Epithelial cell of proximal tubule (primary cell): ENCODE results near the gene HIVEP3. TPM values are rescaled to one million over a fixed set of nuclear protein-coding genes. Genes with fewer than 3 reads are reported as not detected.

ENCODE experiments used
- DNase-seq: peaks from one replicate; pipeline ENCODE4 v3.0.0-alpha.2; 2011; ENCODE audit warnings: low read depth
- H3K4me3 ChIP-seq: 2 replicates; pipeline ENCODE4 v1.5.1; 2011; ENCODE audit warnings: low read depth, mild to moderate bottlenecking, low read length
- total RNA-seq: library from RNA; depleted of rRNA; stranded (reverse); fragments of >200 nt; gene quantifications from 2 replicates; pipeline ENCODE4 v1.2.3, GENCODE V29; 2015
- TF ChIP-seq, protein P1 (sequence below): conservative IDR thresholded peaks from 2 replicates; pipeline ENCODE4 v1.5.1; 2012; ENCODE audit warnings: low read depth, mild to moderate bottlenecking, low read length

The HIVEP3 gene
- total RNA-seq, 1 donor from 2014 or later = 3.9 TPM

DNA sequence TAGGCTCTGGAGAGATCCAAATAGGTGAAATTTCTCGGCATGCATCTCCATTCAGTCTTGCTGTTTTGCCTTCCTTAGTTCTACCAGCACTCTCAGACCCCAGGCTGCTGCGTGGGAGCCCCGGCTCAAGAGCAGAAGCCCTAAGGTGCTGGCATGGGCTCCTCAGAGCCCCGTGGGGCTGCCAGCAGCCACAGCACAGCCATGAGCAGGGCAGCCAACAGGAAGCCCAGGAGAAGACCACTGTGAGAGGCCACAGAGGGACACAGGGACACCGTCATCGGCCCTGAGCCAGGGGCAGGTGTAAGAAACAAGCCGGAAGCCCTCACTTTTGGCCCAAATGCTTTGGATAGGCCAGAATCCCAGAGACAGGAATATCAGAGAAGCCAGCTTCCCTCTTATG is 66.6 kb downstream of the HIVEP3 start:
- TF ChIP-seq, protein P1, sequence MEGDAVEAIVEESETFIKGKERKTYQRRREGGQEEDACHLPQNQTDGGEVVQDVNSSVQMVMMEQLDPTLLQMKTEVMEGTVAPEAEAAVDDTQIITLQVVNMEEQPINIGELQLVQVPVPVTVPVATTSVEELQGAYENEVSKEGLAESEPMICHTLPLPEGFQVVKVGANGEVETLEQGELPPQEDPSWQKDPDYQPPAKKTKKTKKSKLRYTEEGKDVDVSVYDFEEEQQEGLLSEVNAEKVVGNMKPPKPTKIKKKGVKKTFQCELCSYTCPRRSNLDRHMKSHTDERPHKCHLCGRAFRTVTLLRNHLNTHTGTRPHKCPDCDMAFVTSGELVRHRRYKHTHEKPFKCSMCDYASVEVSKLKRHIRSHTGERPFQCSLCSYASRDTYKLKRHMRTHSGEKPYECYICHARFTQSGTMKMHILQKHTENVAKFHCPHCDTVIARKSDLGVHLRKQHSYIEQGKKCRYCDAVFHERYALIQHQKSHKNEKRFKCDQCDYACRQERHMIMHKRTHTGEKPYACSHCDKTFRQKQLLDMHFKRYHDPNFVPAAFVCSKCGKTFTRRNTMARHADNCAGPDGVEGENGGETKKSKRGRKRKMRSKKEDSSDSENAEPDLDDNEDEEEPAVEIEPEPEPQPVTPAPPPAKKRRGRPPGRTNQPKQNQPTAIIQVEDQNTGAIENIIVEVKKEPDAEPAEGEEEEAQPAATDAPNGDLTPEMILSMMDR = no peak
- DNase-seq = no peak
- H3K4me3 ChIP-seq = no peak overlapping the region

DNA sequence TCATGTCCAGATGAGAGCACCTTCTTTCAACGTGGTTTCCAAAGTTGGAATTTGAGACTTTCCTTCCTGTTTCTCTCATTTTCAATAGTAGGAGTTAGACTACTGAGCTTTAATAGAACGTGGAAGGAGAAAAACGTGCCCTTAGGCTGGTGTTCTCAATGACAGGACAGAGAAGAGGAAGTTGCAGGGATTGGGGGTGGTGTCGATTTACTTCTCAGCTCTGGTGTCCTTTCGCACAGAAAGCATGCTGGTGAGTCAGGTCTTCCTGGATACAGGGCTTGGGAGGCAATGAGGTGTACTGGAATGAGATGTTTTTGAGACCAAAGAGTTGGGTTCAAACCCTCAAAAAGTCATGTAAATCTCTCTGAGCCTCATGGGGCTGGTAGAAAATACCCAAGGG is 67.1 kb downstream of the HIVEP3 start:
- TF ChIP-seq, protein P1 = no peak
- no peak overlapping the region for H3K4me3 ChIP-seq
- peak; percentile 47 for DNase-seq

DNA sequence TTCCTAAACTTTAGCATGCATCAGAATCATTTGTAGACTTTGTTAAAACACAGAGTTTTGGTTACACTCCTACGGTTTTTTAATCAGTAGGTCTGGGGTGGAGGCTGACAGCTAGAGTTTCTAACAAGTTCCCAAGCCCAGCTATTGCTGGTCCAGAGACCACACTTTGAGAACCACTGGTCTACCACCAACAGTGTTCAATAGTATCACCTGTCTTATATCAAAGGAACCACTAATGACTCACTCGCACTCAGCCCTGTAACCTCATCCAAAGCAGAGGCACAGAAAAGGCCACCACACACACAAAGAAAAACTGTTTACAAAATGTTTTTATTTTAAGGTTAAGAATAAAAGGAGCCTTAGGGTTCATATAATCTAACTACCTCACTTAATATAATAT is 68.7 kb downstream of the HIVEP3 start:
- no peak for DNase-seq
- H3K4me3 ChIP-seq = no peak overlapping the region
- TF ChIP-seq, protein P1 = no peak

DNA sequence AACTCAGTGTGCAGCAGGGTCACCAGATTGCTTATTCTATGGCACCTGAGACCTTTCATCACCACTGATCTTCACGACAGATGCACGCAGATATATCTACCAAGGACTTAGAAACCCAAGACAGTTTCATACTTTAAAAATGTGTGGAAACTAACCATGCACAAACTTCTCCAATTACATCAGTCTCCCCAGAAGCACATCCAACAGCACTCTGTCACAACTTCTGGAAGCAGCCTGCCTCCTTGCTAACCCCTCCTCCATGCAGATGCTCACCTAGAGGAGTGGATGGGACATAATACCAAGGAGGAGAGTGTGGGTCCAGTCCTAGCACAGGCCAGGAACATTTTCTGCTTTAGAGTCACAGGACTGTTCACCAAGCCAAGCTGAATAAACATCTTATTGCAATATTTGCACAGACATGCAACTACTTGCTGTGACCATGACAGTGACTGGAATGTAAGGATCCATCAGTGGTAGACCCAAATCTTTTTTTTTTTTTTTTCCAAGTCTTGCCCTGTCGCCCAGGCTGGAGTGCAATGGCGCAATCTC is 69.4 kb downstream of the HIVEP3 start:
- DNase-seq = no peak
- H3K4me3 ChIP-seq = no peak overlapping the region
- TF ChIP-seq, protein P1 = no peak

DNA sequence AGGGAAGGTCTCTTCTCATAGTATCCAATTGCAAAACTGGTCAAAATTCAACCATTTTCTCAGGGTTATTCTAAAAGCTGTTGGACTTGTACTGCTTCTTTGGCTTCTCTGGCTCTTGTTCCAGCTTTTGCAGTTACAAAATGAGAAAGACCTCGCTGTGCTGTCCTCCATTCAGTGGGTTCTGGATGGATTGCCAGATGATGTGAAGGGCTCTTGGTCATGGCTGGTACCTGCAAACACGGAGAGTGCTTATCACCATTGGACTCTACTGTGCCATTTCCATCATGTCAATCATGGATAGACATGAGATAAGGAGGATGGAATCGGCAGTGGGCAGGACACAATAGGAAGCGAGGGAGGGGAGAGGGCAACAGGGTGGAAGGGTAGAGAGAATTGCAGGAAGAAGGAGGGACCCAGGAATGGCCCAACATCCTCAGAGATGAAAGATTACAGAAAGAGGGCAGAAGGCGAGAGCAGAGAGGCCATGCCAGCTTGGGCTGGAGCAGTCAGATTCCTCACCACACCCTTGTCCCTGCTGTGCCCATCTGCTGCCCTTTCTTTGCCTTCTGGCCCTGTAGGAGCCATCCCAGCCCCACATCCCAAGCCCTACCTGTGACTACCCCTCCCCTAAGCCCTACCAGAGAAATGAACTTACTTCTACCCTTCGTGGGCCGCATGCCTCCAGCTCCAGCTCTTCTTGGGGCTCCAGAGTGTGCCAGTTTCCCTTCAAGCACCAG is 70.3 kb downstream of the HIVEP3 start:
- DNase-seq = no peak
- H3K4me3 ChIP-seq = no peak overlapping the region
- TF ChIP-seq, protein P1 = no peak

DNA sequence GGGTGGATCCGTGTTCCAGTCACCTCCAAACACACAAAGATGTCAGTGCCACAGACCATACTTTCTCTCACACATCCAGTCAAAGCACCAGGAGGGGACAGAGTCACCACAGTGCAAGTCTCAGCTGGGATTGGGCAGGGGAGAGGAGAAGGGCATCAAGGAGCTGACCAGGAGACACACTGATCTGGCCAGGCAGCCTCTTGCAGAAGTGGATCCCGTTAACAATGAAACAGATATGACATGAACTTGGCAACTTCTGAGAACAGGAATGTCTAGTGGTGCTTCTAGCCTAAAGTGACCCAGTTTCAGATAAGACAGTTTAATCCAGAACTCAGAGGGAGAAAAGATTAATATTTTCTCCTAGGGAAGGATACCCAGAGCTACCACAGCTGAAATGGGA is 71.0 kb downstream of the HIVEP3 start:
- TF ChIP-seq, protein P1 = no peak
- DNase-seq = no peak
- H3K4me3 ChIP-seq = no peak overlapping the region
